Stomach (tissue), 19 donors: ENCODE results near the gene SDR42E1. TPM values are rescaled to one million over a fixed set of nuclear protein-coding genes. Genes with fewer than 3 reads are reported as not detected.

Source experiments
- DNase-seq, 2 donors: peaks; one replicate each; pipeline versions ENCODE4 v3.0.0 to v3.0.0-alpha.2; 2013 to 2019
- H3K27ac ChIP-seq, 5 donors: fragments of 200-600 bp in 4 of 5; sonication (generic) in 4 of 5; one replicate each; pipeline ENCODE4 v1.5.1; 2013 to 2019; ENCODE audit warnings: mild to moderate bottlenecking in 1 of 5, moderate library complexity in 1 of 5
- H3K27me3 ChIP-seq, 3 donors: fragments of 200-600 bp; sonication (generic); one replicate each; pipeline ENCODE4 v1.5.1; 2017 to 2019; ENCODE audit warnings: mixed run types in 1 of 3
- H3K36me3 ChIP-seq, 4 donors: fragments of 200-600 bp; sonication (generic); 1 replicate in 3 of 4; 2 replicates in 1 of 4; pipeline ENCODE4 v1.5.1; 2016 to 2019
- H3K4me1 ChIP-seq, 4 donors: fragments of 200-600 bp; sonication (generic); one replicate each; pipeline ENCODE4 v1.5.1; 2016 to 2019
- H3K4me3 ChIP-seq, 4 donors: fragments of 200-600 bp; sonication (generic) in 3 of 4; one replicate each; pipeline ENCODE4 v1.5.1; 2016 to 2019; ENCODE audit warnings: mild to moderate bottlenecking in 1 of 4
- H3K9me3 ChIP-seq, 4 donors: fragments of 200-600 bp; sonication (generic); one replicate each; pipeline ENCODE4 v1.5.1; 2016 to 2019
- EP300 ChIP-seq: sonication (generic); formaldehyde crosslinking; IDR thresholded peaks from one replicate; pipeline ENCODE4 v1.6.1; 2017; ENCODE audit warnings: antibody characterized with exemption
- POLR2A ChIP-seq, 4 donors: fragments of 450-650 bp; IDR thresholded peaks; one replicate each; pipeline ENCODE4 v1.6.1; 2016; ENCODE audit warnings: antibody characterized with exemption in 4 of 4, control low read depth in 2 of 4, mild to moderate bottlenecking in 1 of 4, moderate library complexity in 1 of 4
- POLR2AphosphoS5 ChIP-seq, 3 donors: sonication (generic); formaldehyde crosslinking; IDR thresholded peaks; one replicate each; pipeline ENCODE4 v1.6.1; 2016; ENCODE audit warnings: antibody characterized with exemption in 3 of 3
- WGBS, 5 donors: extraction: QIAGEN DNeasy Blood & Tissue Kit in 3 of 5; methylation state at CpG; one replicate each; pipeline versions ENCODE4 v1.1.5 to v1.1.7; 2013 to 2018; 5-methylcytosine and 5-hydroxymethylcytosine counted together
- intact Hi-C: fragments of 100-400 bp; cut with DNase I; formaldehyde crosslinking; loops from one replicate; pipeline ENCODE4 v1.15.1; 2023; ENCODE audit warnings: low total_unique reads
- long read RNA-seq, 10 donors: transcript quantifications; one replicate each; lab custom pipeline, GENCODE V29; 2026
- polyA plus RNA-seq, 3 donors: library from polyadenylated mRNA; stranded (reverse); fragments of 200-250 nt; gene quantifications; one replicate each; pipeline ENCODE4 v1.2.3, GENCODE V29; 2013
- total RNA-seq, 5 donors: library from RNA; depleted of rRNA; stranded (reverse); fragments of >200 nt; gene quantifications; one replicate each; pipeline versions ENCODE4 v1.1.0 to v1.2.3, GENCODE V29; 2014 to 2016
- TF ChIP-seq, protein P1 (sequence below), 7 experiments: fragments of 450-650 bp in 4 of 7; fragments of 200-600 bp in 3 of 7; sonication (generic) in 3 of 7; IDR thresholded peaks; one replicate each; pipeline ENCODE4 v1.5.1; 2016 to 2019; ENCODE audit warnings: antibody characterized with exemption in 7 of 7, control low read depth in 2 of 7, mild to moderate bottlenecking in 1 of 7
- donor health status: healthy with polysubstance abuse.
- donor health status: Bipolar disorder and iron deficiency.
- donor health status: healthy.

Gene SDR42E1, protein sequence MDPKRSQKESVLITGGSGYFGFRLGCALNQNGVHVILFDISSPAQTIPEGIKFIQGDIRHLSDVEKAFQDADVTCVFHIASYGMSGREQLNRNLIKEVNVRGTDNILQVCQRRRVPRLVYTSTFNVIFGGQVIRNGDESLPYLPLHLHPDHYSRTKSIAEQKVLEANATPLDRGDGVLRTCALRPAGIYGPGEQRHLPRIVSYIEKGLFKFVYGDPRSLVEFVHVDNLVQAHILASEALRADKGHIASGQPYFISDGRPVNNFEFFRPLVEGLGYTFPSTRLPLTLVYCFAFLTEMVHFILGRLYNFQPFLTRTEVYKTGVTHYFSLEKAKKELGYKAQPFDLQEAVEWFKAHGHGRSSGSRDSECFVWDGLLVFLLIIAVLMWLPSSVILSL
- 1 to 10 TPM in 3 of 5 donors, under 1 TPM in 1, not detected in 1; 0.58 to 7.9 (median 5.6) TPM for total RNA-seq
- 1 to 10 TPM; 1.8 to 2.3 (median 1.8) TPM for polyA plus RNA-seq
- long read RNA-seq, donor 1, full-length matches to known transcripts = 2 of 2 reads
- long read RNA-seq, donor 1, partial matches to known transcripts = 0 of 2 reads
- long read RNA-seq, donor 1, other reads (novel, unspliced or antisense) = 0 of 2 reads
- long read RNA-seq, donor 2, full-length matches to known transcripts = 4 of 4 reads
- long read RNA-seq, donor 2, partial matches to known transcripts = 0 of 4 reads
- long read RNA-seq, donor 2, other reads (novel, unspliced or antisense) = 0 of 4 reads
- long read RNA-seq, donor 3, full-length matches to known transcripts = 2 of 2 reads
- long read RNA-seq, donor 3, partial matches to known transcripts = 0 of 2 reads
- long read RNA-seq, donor 3, other reads (novel, unspliced or antisense) = 0 of 2 reads
- long read RNA-seq, donor 4 = 0 reads
- long read RNA-seq, donor 5, full-length matches to known transcripts = 3 of 3 reads
- long read RNA-seq, donor 5, partial matches to known transcripts = 0 of 3 reads
- long read RNA-seq, donor 5, other reads (novel, unspliced or antisense) = 0 of 3 reads
- long read RNA-seq, donor 6, partial matches to known transcripts = 0 of 3 reads
- long read RNA-seq, donor 6, other reads (novel, unspliced or antisense) = 0 of 3 reads
- long read RNA-seq, donor 7, full-length matches to known transcripts = 4 of 4 reads
- long read RNA-seq, donor 7, partial matches to known transcripts = 0 of 4 reads
- long read RNA-seq, donor 7, other reads (novel, unspliced or antisense) = 0 of 4 reads
- long read RNA-seq, donor 8, full-length matches to known transcripts = 2 of 2 reads
- long read RNA-seq, donor 8, partial matches to known transcripts = 0 of 2 reads
- long read RNA-seq, donor 8, other reads (novel, unspliced or antisense) = 0 of 2 reads
- long read RNA-seq, donor 9, partial matches to known transcripts = 0 of 1 reads
- long read RNA-seq, donor 9, other reads (novel, unspliced or antisense) = 0 of 1 reads
- long read RNA-seq, donor 10, partial matches to known transcripts = 0 of 1 reads
- long read RNA-seq, donor 10, other reads (novel, unspliced or antisense) = 0 of 1 reads

DNA sequence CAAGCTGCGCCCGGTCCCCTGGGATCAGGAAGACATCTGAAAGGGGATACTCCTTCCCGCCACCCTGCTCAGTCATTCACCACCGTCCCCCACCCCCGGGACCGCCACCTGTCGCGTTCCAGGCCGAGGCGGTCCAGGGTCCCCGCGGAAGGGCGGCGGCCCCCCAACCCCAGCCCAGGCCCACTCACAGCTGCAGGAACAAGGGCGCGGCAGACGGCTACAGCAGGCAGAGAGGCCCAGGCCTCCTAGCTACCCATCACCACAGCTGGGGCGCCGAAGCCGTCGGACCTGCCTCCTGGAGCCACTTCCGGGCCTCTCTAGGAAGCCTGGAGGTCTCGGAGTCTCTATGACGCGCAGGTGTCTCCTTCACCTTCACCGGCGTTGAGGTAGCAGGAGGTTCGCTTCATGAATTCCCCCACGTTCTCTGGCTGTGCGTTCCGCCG is at the start of gene SDR42E1:
SDR42E1 (minus strand) TSS at position 272 of the 443 bp plus-strand sequence. CDS start 10,612 bp downstream, outside the sequence.
- peaks cover 0 to 10% (median 2%) of the 10 kb centered on the region in 4 donors for H3K36me3 ChIP-seq
- no peak for TF ChIP-seq EP300
- no peak for TF ChIP-seq POLR2A (IDR thresholded peaks at IDR 0.05)
- TF ChIP-seq POLR2AphosphoS5 (IDR thresholded peaks at IDR 0.05) = peak in 2 of 3 donors; percentile 25 to 56
- TF ChIP-seq, protein P1, sequence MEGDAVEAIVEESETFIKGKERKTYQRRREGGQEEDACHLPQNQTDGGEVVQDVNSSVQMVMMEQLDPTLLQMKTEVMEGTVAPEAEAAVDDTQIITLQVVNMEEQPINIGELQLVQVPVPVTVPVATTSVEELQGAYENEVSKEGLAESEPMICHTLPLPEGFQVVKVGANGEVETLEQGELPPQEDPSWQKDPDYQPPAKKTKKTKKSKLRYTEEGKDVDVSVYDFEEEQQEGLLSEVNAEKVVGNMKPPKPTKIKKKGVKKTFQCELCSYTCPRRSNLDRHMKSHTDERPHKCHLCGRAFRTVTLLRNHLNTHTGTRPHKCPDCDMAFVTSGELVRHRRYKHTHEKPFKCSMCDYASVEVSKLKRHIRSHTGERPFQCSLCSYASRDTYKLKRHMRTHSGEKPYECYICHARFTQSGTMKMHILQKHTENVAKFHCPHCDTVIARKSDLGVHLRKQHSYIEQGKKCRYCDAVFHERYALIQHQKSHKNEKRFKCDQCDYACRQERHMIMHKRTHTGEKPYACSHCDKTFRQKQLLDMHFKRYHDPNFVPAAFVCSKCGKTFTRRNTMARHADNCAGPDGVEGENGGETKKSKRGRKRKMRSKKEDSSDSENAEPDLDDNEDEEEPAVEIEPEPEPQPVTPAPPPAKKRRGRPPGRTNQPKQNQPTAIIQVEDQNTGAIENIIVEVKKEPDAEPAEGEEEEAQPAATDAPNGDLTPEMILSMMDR (IDR thresholded peaks at IDR 0.05) = no peak
- peak within 1 kb of the TSS in 4 of 5 donors; percentile 20 to 71 (median 54) for H3K27ac ChIP-seq
- H3K27me3 ChIP-seq = peaks cover 0 to 9% (median 0%) of the 10 kb centered on the region in 3 donors
- peaks cover 5 to 22% (median 21%) of the 10 kb centered on the region in 4 donors for H3K9me3 ChIP-seq
- intact Hi-C loops = no loop called here
- H3K4me1 ChIP-seq = peaks cover 0 to 20% (median 5%) of the 10 kb centered on the region in 4 donors
- peak within 1 kb of the TSS; percentile 59 to 69 (median 68) for H3K4me3 ChIP-seq
- DNase-seq = peak; percentile 80 to 91
- 3 to 10% (median 6%) methylated on average over 19 to 32 of the region's 32 CpGs for WGBS, 5 donors

DNA sequence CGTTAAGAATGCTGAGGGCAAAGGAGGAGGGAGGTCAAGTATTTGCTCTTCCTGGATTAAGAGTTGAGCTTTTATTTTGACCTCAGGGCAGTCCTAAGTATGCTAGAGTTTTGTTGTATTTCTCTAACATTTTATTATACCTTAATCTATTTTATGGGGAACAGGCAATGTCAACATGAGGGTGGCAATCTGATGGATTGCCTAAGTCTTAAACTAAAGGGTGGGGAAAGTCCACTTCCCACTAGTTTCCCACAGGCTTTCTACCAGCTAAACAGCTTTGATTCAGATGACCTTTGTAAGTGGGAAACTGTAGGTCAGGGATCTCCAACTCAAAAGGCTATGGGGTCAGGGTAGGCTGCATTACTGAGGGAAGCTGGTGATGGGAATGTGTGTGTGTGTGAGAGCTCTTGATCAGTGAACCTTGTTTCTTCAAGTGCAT is 48.7 kb upstream of the SDR42E1 start:
- Histone ChIP-seq H3K9me3 (no peaks in the 10 kb centered on the region), H3K27ac (peak overlapping the region in 1 of 5 donors; percentile 29), H3K36me3 (no peaks in the 10 kb centered on the region), H3K4me3 (no peak overlapping the region), H3K27me3 (no peaks in the 10 kb centered on the region), H3K4me1 (peaks cover 0 to 13% (median 6%) of the 10 kb centered on the region in 4 donors)
- intact Hi-C loops = no loop called here
- DNase-seq = peak in 1 of 2 donors; percentile 24
- TF ChIP-seq POLR2AphosphoS5 (IDR thresholded peaks at IDR 0.05) = no peak
- TF ChIP-seq POLR2A (IDR thresholded peaks at IDR 0.05) = no peak
- no peak for TF ChIP-seq EP300
- TF ChIP-seq, protein P1 (IDR thresholded peaks at IDR 0.05) = no peak
- 63 to 88% (median 81%) methylated on average over 1 of the region's 1 CpG for WGBS, 5 donors

DNA sequence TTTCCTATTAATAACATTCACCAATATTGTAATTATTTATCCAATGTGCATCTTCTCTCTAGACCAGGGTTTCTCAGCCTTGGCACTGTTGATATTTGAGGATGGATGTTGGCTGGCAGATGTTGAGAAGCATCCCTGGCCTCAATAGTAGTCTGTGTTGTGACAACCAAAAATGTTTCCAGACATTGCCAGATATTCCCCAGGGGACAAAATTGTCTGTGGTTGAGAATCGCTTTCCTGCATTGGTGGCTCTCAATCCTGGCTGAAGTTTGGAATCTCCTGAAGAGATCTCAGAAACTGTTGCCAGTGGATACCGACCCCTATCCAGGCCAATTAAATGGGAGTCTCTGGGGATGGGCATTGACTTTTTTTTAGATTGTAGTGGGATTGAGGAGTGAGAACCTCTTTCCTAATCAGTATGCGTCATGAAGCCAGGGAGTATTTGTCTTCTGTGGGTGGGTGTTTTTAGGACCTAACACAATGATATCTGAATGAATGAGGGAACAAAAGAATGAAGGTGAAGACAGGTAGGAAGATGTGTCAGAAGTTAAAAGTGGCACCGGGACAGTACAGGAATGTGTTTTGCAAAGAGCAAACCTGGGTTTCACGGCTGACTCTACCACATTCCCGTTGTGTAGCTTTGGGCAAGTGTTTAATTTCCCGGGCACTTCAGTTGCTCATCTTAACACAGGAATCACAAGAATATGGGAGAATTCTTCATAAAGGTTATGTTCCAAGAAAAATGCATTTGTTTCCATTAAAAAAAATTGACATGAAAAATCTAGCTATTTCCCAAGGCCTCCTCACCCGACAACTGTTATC is 48.1 kb upstream of the SDR42E1 start:
- peaks cover 0 to 13% (median 6%) of the 10 kb centered on the region in 4 donors for H3K4me1 ChIP-seq
- intact Hi-C loops = no loop called here
- 75 to 83% (median 80%) methylated on average over 8 of the region's 8 CpGs for WGBS, 5 donors
- no peaks in the 10 kb centered on the region for H3K36me3 ChIP-seq
- no peaks in the 10 kb centered on the region for H3K9me3 ChIP-seq
- peak overlapping the region in 1 of 5 donors; percentile 29 for H3K27ac ChIP-seq
- H3K27me3 ChIP-seq = no peaks in the 10 kb centered on the region
- TF ChIP-seq EP300 (no peak), POLR2AphosphoS5 (IDR thresholded peaks at IDR 0.05) (no peak), POLR2A (IDR thresholded peaks at IDR 0.05) (no peak)
- TF ChIP-seq, protein P1 (IDR thresholded peaks at IDR 0.05) = no peak
- H3K4me3 ChIP-seq = no peak overlapping the region
- no peak for DNase-seq
